Trophoblast cell (in vitro differentiated cells and primary cell): ENCODE data around the gene PLCG1.

Experiments
- DNase-seq, 2 donors: peaks; one replicate each; pipeline ENCODE4 v3.0.0-alpha.2; 2016
- H2AFZ ChIP-seq: 2 replicates; pipeline ENCODE4 v1.6.1; 2013; ENCODE audit warnings: low read length, moderate library complexity, mild to moderate bottlenecking; ENCODE audit not compliant: insufficient read depth, poor library complexity
- H2AK5ac ChIP-seq: 2 replicates; pipeline ENCODE4 v1.6.1; 2013; ENCODE audit warnings: mild to moderate bottlenecking, low read length
- H2BK120ac ChIP-seq: 2 replicates; pipeline ENCODE4 v1.6.1; 2013; ENCODE audit warnings: low read length, mild to moderate bottlenecking, moderate library complexity; ENCODE audit not compliant: insufficient read depth, poor library complexity
- H2BK12ac ChIP-seq: 2 replicates; pipeline ENCODE4 v1.6.1; 2013; ENCODE audit warnings: mild to moderate bottlenecking, low read length, moderate library complexity
- H2BK5ac ChIP-seq: 2 replicates; pipeline ENCODE4 v1.6.1; 2013; ENCODE audit warnings: low read length, low read depth, moderate library complexity, mild to moderate bottlenecking; ENCODE audit not compliant: poor library complexity
- H3K14ac ChIP-seq: 2 replicates; pipeline ENCODE4 v1.6.1; 2013; ENCODE audit warnings: mild to moderate bottlenecking, low read length
- H3K18ac ChIP-seq: 2 replicates; pipeline ENCODE4 v1.6.1; 2013; ENCODE audit warnings: mild to moderate bottlenecking, low read length
- H3K23ac ChIP-seq: 2 replicates; pipeline ENCODE4 v1.6.1; 2013; ENCODE audit warnings: low read length
- H3K27ac ChIP-seq: 2 replicates; pipeline ENCODE4 v1.5.1; 2013; ENCODE audit warnings: low read depth, mild to moderate bottlenecking, inconsistent platforms, low read length, moderate library complexity
- H3K27me3 ChIP-seq: 2 replicates; pipeline ENCODE4 v1.6.1; 2013; ENCODE audit warnings: inconsistent platforms, mild to moderate bottlenecking, low read length, moderate library complexity; ENCODE audit not compliant: insufficient read depth
- H3K36me3 ChIP-seq, 2 experiments: 1 replicate in 1 of 2; 2 replicates in 1 of 2; pipeline ENCODE4 v1.6.1; 2013; ENCODE audit warnings: low read length in 2 of 2, mild to moderate bottlenecking in 2 of 2, moderate library complexity in 1 of 2; ENCODE audit not compliant: insufficient read depth in 2 of 2, control insufficient read depth in 1 of 2
- H3K4ac ChIP-seq: 2 replicates; pipeline ENCODE4 v1.6.1; 2013; ENCODE audit warnings: low read depth, mild to moderate bottlenecking, low read length, moderate library complexity
- H3K4me1 ChIP-seq, 2 experiments: 1 replicate in 1 of 2; 2 replicates in 1 of 2; pipeline ENCODE4 v1.6.1; 2013; ENCODE audit warnings: low read length in 2 of 2, mild to moderate bottlenecking in 2 of 2, moderate library complexity in 1 of 2; ENCODE audit not compliant: insufficient read depth in 2 of 2, control insufficient read depth in 1 of 2
- H3K4me2 ChIP-seq: 2 replicates; pipeline ENCODE4 v1.6.1; 2013; ENCODE audit warnings: inconsistent platforms, mild to moderate bottlenecking, low read length, moderate library complexity
- H3K4me3 ChIP-seq: 2 replicates; pipeline ENCODE4 v1.5.1; 2013; ENCODE audit warnings: mild to moderate bottlenecking, low read depth, low read length, inconsistent platforms
- H3K79me1 ChIP-seq: one replicate; pipeline ENCODE4 v1.6.1; 2013; ENCODE audit warnings: low read length
- H3K79me2 ChIP-seq: 2 replicates; pipeline ENCODE4 v1.6.1; 2013; ENCODE audit warnings: low read length, mild to moderate bottlenecking; ENCODE audit not compliant: control insufficient read depth, insufficient read depth, poor library complexity
- H3K9ac ChIP-seq: 2 replicates; pipeline ENCODE4 v1.6.1; 2013; ENCODE audit warnings: mild to moderate bottlenecking, low read length
- H3K9me3 ChIP-seq: 2 replicates; pipeline ENCODE4 v1.6.1; 2013; ENCODE audit warnings: low read depth, mild to moderate bottlenecking, control low read depth, inconsistent platforms, low read length; ENCODE audit not compliant: insufficient read depth
- H4K12ac ChIP-seq: 2 replicates; pipeline ENCODE4 v1.6.1; 2013; ENCODE audit warnings: low read depth, mild to moderate bottlenecking, low read length, moderate library complexity
- H4K8ac ChIP-seq: 2 replicates; pipeline ENCODE4 v1.6.1; 2013; ENCODE audit warnings: low read depth, mild to moderate bottlenecking, low read length, moderate library complexity
- H4K91ac ChIP-seq: one replicate; pipeline ENCODE4 v1.6.1; 2013; ENCODE audit warnings: low read depth, mild to moderate bottlenecking, low read length, moderate library complexity
- WGBS: extraction: QIAGEN DNeasy Blood & Tissue Kit; methylation state at CpG from one replicate; pipeline ENCODE4 v1.1.7; 2013; ENCODE audit warnings: missing lambda C conversion rate; ENCODE audit not compliant: insufficient read length, insufficient coverage; ENCODE audit errors: extremely low coverage; 5-methylcytosine and 5-hydroxymethylcytosine counted together

The PLCG1 gene

DNA sequence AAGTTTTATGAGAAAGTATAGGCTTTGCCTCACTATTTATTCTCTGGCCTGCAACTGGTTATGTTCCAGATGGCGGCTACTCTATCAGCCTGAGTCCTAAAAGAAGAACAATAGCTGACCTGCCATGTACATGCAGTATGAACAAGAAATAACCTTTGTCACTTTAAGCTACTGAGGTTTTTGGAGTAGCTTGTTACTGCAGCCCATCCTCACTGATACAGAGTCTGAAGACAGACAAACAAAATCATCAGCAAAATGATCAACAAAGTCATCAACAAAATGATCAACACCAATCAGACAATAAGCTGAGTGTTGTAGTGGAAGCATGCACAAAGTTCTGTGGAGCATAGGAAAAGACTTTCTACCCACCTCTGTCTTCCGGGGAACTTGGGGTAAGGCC is 82.5 kb downstream of the PLCG1 start:
- no peak overlapping the region for H3K27ac ChIP-seq
- H3K27me3 ChIP-seq = no peaks in the 10 kb centered on the region
- no CpG with 5 or more reads among the region's 2 CpGs for WGBS
- H3K4me1 ChIP-seq = no peaks in the 10 kb centered on the region
- no peak overlapping the region for H2BK120ac ChIP-seq
- no peak overlapping the region for H3K9ac ChIP-seq
- H3K18ac ChIP-seq = no peak overlapping the region
- H4K8ac ChIP-seq = no peak overlapping the region
- H2BK5ac ChIP-seq = no peak overlapping the region
- H3K79me1 ChIP-seq = no peaks in the 10 kb centered on the region
- no peak overlapping the region for H3K23ac ChIP-seq
- DNase-seq = no peak
- no peaks in the 10 kb centered on the region for H3K9me3 ChIP-seq
- H2AK5ac ChIP-seq = no peak overlapping the region
- no peak overlapping the region for H2BK12ac ChIP-seq
- H4K12ac ChIP-seq = no peak overlapping the region
- no peak overlapping the region for H3K4me3 ChIP-seq
- H3K4ac ChIP-seq = no peak overlapping the region
- no peak overlapping the region for H3K4me2 ChIP-seq
- no peaks in the 10 kb centered on the region for H3K36me3 ChIP-seq
- no peak overlapping the region for H3K14ac ChIP-seq
- no peaks in the 10 kb centered on the region for H3K79me2 ChIP-seq
- H4K91ac ChIP-seq = no peak overlapping the region
- no peak overlapping the region for H2AFZ ChIP-seq

GRCh38 chr20:41221614-41222218 is 84.4 kb downstream of the PLCG1 start:
- Histone ChIP-seq H3K27ac (no peak overlapping the region), H3K9ac (no peak overlapping the region), H4K91ac (no peak overlapping the region), H3K79me2 (no peaks in the 10 kb centered on the region), H3K9me3 (no peaks in the 10 kb centered on the region), H2AFZ (no peak overlapping the region), H3K36me3 (no peaks in the 10 kb centered on the region), H4K12ac (no peak overlapping the region), H2BK12ac (no peak overlapping the region), H3K4me2 (no peak overlapping the region), H2BK5ac (no peak overlapping the region), H3K14ac (no peak overlapping the region), H2BK120ac (no peak overlapping the region), H3K18ac (no peak overlapping the region), H3K4ac (no peak overlapping the region), H3K23ac (no peak overlapping the region), H3K4me3 (no peak overlapping the region), H3K4me1 (no peaks in the 10 kb centered on the region), H2AK5ac (no peak overlapping the region), H3K27me3 (no peaks in the 10 kb centered on the region), H3K79me1 (no peaks in the 10 kb centered on the region), H4K8ac (no peak overlapping the region)
- no peak for DNase-seq
- no CpG with 5 or more reads among the region's 5 CpGs for WGBS

DNA sequence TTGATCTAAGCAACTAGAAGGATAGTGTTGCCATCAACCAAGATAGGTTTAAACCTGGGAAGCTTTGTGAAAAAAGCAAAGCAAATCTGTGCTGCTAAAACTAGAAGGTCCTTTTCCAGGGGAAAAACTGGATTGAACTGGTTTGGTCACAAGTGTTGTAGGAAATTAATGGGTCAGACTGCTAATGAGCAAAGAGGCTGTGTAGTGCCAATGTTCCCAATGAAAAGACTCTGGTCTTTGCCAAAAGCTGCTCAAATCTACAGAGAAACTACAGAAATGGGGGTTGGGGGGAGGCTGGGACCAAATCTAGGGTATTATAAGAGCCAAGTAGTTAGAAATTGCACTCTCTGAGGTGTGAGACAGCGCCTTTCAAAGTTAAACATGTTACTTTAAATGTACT is 85.0 kb downstream of the PLCG1 start:
- H3K36me3 ChIP-seq = no peaks in the 10 kb centered on the region
- no peaks in the 10 kb centered on the region for H3K79me1 ChIP-seq
- no peak overlapping the region for H2BK120ac ChIP-seq
- H2BK5ac ChIP-seq = no peak overlapping the region
- H4K12ac ChIP-seq = no peak overlapping the region
- no peak overlapping the region for H2AFZ ChIP-seq
- no peak overlapping the region for H3K4ac ChIP-seq
- H3K27ac ChIP-seq = no peak overlapping the region
- H3K9me3 ChIP-seq = no peaks in the 10 kb centered on the region
- H3K4me2 ChIP-seq = no peak overlapping the region
- no CpG with 5 or more reads among the region's 1 CpG for WGBS
- H3K4me3 ChIP-seq = no peak overlapping the region
- no peaks in the 10 kb centered on the region for H3K79me2 ChIP-seq
- no peak overlapping the region for H3K14ac ChIP-seq
- H3K23ac ChIP-seq = no peak overlapping the region
- H3K9ac ChIP-seq = no peak overlapping the region
- DNase-seq = no peak
- H2AK5ac ChIP-seq = no peak overlapping the region
- no peak overlapping the region for H3K18ac ChIP-seq
- no peak overlapping the region for H4K91ac ChIP-seq
- H3K27me3 ChIP-seq = no peaks in the 10 kb centered on the region
- no peak overlapping the region for H4K8ac ChIP-seq
- H3K4me1 ChIP-seq = no peaks in the 10 kb centered on the region
- no peak overlapping the region for H2BK12ac ChIP-seq

GRCh38 chr20:41222703-41223102 is 85.4 kb downstream of the PLCG1 start:
- Histone ChIP-seq H3K36me3 (no peaks in the 10 kb centered on the region), H3K4me1 (no peaks in the 10 kb centered on the region), H3K27me3 (no peaks in the 10 kb centered on the region), H3K79me2 (no peaks in the 10 kb centered on the region), H3K4me2 (no peak overlapping the region), H3K79me1 (no peaks in the 10 kb centered on the region), H3K18ac (no peak overlapping the region), H2BK5ac (no peak overlapping the region), H3K27ac (no peak overlapping the region), H3K9ac (no peak overlapping the region), H4K8ac (no peak overlapping the region), H2BK12ac (no peak overlapping the region), H2AK5ac (no peak overlapping the region), H3K4ac (no peak overlapping the region), H4K12ac (no peak overlapping the region), H2BK120ac (no peak overlapping the region), H3K14ac (no peak overlapping the region), H3K23ac (no peak overlapping the region), H4K91ac (no peak overlapping the region), H3K9me3 (no peaks in the 10 kb centered on the region), H2AFZ (no peak overlapping the region), H3K4me3 (no peak overlapping the region)
- DNase-seq = no peak
